ENCODE data around the gene NKAIN2. TPM values are rescaled to one million over a fixed set of nuclear protein-coding genes. Genes with fewer than 3 reads are reported as not detected.

NKAIN2 gene
- total and polyA plus RNA-seq, 9 of the 15 experiments (the other 6 are each of a cell fraction or from before 2014, with no cell fraction given): not detected

GRCh38 chr6:123850555-123850954 is 46.9 kb downstream of the NKAIN2 start:
- H3K4me2 ChIP-seq (ENCODE audit: insufficient read depth, low read length): no peak overlapping the region
- FAIRE-seq: no peak
- H3K9ac ChIP-seq (ENCODE audit: insufficient read depth in 1 of 2, low read depth in 2 of 2, low read length in 2 of 2): no peak overlapping the region
- H3K36me3 ChIP-seq (ENCODE audit: control insufficient read depth, insufficient read depth, low read length): no peaks in the 10 kb centered on the region
- 2% methylated on average over 4 of the region's 4 CpGs for WGBS (ENCODE audit: insufficient coverage, low coverage, missing lambda C conversion rate)
- no TSS peak for BruUV-seq (replicated peaks)
- CTCF ChIA-PET (ENCODE audit: low intra/inter-chr PET ratio): no interaction called here
- TF ChIP-seq MAFK (IDR thresholded peaks at IDR 0.05; ENCODE audit: low read length) (peak; percentile 16; the same call in 1 of the 2 replicates), MAFG (tag; conservative IDR thresholded peaks at IDR 0.05) (0 out of 2 replicates have a peak, but pooled peaks have one; percentile 8), POLR2AphosphoS5 (IDR thresholded peaks at IDR 0.05; ENCODE audit: control insufficient read depth, insufficient read depth, low read depth, low read length) (no peak), NCOA2 (IDR thresholded peaks at IDR 0.05; ENCODE audit: partially characterized antibody in 2 of 2) (no peak), ZNF79 (CRISPR knock-in tag; IDR thresholded peaks at IDR 0.05; ENCODE audit: low read depth) (no peak), HDGF (IDR thresholded peaks at IDR 0.05) (no peak), RBM14 (IDR thresholded peaks at IDR 0.05; ENCODE audit: borderline replicate concordance, insufficient read depth, low read depth, low read length) (no peak), ZNF316 (IDR thresholded peaks at IDR 0.05) (peak; percentile 60; the same call in 1 of the 2 replicates), C11orf30 (IDR thresholded peaks at IDR 0.05; ENCODE audit: low read depth) (peak; percentile 15; the same call in 1 of the 2 replicates), HMG20B (CRISPR knock-in tag; IDR thresholded peaks at IDR 0.05) (no peak)
- TF ChIP-seq, protein P1, sequence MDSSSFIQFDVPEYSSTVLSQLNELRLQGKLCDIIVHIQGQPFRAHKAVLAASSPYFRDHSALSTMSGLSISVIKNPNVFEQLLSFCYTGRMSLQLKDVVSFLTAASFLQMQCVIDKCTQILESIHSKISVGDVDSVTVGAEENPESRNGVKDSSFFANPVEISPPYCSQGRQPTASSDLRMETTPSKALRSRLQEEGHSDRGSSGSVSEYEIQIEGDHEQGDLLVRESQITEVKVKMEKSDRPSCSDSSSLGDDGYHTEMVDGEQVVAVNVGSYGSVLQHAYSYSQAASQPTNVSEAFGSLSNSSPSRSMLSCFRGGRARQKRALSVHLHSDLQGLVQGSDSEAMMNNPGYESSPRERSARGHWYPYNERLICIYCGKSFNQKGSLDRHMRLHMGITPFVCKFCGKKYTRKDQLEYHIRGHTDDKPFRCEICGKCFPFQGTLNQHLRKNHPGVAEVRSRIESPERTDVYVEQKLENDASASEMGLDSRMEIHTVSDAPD (CRISPR knock-in tag; IDR thresholded peaks at IDR 0.05): no peak
- H3K9me3 ChIP-seq (replicated peaks; ENCODE audit: control insufficient read depth, insufficient read depth, low read depth, low read length): peaks cover 2% of the 10 kb centered on the region
- intact Hi-C loops (cut with micrococcal nuclease): no loop called here
- H4K20me1 ChIP-seq (replicated peaks; ENCODE audit: control insufficient read depth, insufficient read depth, low read length): no peaks in the 10 kb centered on the region
- no peaks in the 10 kb centered on the region for H3K79me2 ChIP-seq (ENCODE audit: control insufficient read depth, insufficient read depth, low read length)
- H2AFZ ChIP-seq (ENCODE audit: low read depth, low read length): no peak overlapping the region
- ATAC-seq: no peak
- no peak overlapping the region for H3K27ac ChIP-seq (ENCODE audit: extremely low read depth, low read depth, low read length)
- POLR2A ChIA-PET: no interaction called here
- no peaks in the 10 kb centered on the region for H3K4me1 ChIP-seq (replicated peaks in 1 of 2; ENCODE audit: control insufficient read depth in 2 of 2, insufficient read depth in 2 of 2, low read length in 2 of 2)
- no peak overlapping the region for H3K4me3 ChIP-seq
- H3K9me1 ChIP-seq (ENCODE audit: control insufficient read depth, insufficient read depth, low read length): no peaks in the 10 kb centered on the region
- in situ Hi-C loops (cut with MboI): no loop called here
- H3K27me3 ChIP-seq (ENCODE audit: control insufficient read depth in 2 of 2, insufficient read depth in 2 of 2, low read length in 2 of 2): no peaks in the 10 kb centered on the region
- no peak for DNase-seq (ENCODE audit: extremely low read depth in 1 of 4, low spot score in 3 of 4)
